ENCODE measurements around the gene FCHO1. TPM values are rescaled to one million over a fixed set of nuclear protein-coding genes. Genes with fewer than 3 reads are reported as not detected.

The FCHO1 gene
- polyA plus RNA-seq, 1 donor (not counting 4 experiments of a cell fraction or from before 2014, with no cell fraction given), result 0.14 TPM

DNA sequence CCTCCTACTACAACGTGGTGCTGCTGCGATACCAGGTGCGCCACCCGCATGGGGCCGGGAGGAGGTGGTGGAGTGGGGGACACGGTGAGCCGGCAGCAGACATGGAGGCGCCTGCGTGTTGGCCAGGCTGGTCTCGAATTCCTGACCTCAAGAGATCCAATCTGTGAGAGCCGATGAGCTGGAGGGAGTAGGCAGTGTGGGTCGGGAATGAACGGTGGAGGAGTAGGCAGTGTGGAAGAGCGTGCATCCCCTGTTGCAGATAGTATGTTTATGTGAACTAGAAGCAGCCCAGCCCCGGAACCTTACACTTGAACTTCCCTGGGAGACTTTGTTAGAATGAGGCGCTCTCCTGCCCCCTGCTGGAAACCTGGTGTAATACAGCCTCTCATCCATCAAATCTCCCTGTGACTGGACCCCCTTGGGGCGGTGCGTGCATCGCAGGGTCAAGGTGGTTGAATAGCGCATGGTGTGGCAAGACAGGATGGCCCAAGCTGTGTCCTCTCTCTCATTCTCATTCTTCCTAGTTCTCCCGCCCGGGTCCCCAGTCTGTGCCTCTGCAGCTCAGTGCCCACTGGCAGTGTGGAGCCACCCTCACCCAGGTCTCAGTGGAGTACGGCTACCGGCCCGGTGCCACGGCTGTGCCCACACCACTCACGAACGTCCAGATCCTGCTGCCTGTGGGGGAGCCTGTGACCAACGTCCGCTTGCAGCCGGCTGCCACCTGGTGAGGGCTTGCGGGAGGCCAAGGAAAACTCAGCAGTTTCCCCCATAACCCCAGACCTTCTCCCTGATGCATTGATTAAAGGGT lies 33.1 kb downstream of the FCHO1 start:
- no peaks in the 10 kb centered on the region for H4K20me1 ChIP-seq (ENCODE audit: control insufficient read depth, extremely low read depth, insufficient read depth, low read length)
- H3K36me3 ChIP-seq (ENCODE audit: control insufficient read depth in 2 of 2, extremely low read depth in 1 of 2, insufficient read depth in 2 of 2, low read length in 2 of 2), result no peaks in the 10 kb centered on the region
- H3K79me2 ChIP-seq (ENCODE audit: control insufficient read depth, insufficient read depth, low read length), result no peaks in the 10 kb centered on the region
- FAIRE-seq, result peak; percentile 75
- H2AFZ ChIP-seq (ENCODE audit: control insufficient read depth, low read length), result peak overlapping the region; percentile 81
- no peaks in the 10 kb centered on the region for H3K27me3 ChIP-seq (ENCODE audit: control insufficient read depth, extremely low read depth, insufficient read depth, low read length)
- no peaks in the 10 kb centered on the region for H3K9me3 ChIP-seq (ENCODE audit: control insufficient read depth, low read depth, low read length)
- H3K4me3 ChIP-seq (ENCODE audit: control insufficient read depth in 2 of 3, extremely low read depth in 1 of 3, insufficient read depth in 2 of 3, low read depth in 1 of 3, low read length in 3 of 3), result peak overlapping the region in 1 of 3 experiments; percentile 36
- no peaks in the 10 kb centered on the region for H3K4me1 ChIP-seq (ENCODE audit: control insufficient read depth, extremely low read depth, insufficient read depth, low read length)
- no peak overlapping the region for H3K27ac ChIP-seq (ENCODE audit: control insufficient read depth, insufficient read depth, low read length)
- H3K9ac ChIP-seq (ENCODE audit: control insufficient read depth, extremely low read depth, insufficient read depth, low read length), result no peak overlapping the region
- H3K9me1 ChIP-seq (ENCODE audit: control insufficient read depth, extremely low read depth, insufficient read depth, low read length), result no peaks in the 10 kb centered on the region
- H3K4me2 ChIP-seq (ENCODE audit: control insufficient read depth, extremely low read depth, insufficient read depth, low read depth, low read length), result peak overlapping the region; percentile 42
- TF ChIP-seq EZH2 (IDR thresholded peaks at IDR 0.05; ENCODE audit: low read length), result no peak
- TF ChIP-seq, protein P1, sequence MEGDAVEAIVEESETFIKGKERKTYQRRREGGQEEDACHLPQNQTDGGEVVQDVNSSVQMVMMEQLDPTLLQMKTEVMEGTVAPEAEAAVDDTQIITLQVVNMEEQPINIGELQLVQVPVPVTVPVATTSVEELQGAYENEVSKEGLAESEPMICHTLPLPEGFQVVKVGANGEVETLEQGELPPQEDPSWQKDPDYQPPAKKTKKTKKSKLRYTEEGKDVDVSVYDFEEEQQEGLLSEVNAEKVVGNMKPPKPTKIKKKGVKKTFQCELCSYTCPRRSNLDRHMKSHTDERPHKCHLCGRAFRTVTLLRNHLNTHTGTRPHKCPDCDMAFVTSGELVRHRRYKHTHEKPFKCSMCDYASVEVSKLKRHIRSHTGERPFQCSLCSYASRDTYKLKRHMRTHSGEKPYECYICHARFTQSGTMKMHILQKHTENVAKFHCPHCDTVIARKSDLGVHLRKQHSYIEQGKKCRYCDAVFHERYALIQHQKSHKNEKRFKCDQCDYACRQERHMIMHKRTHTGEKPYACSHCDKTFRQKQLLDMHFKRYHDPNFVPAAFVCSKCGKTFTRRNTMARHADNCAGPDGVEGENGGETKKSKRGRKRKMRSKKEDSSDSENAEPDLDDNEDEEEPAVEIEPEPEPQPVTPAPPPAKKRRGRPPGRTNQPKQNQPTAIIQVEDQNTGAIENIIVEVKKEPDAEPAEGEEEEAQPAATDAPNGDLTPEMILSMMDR (optimal IDR thresholded peaks at IDR 0.05 in 1 of 3, IDR thresholded peaks at IDR 0.05 in 1 of 3, conservative IDR thresholded peaks at IDR 0.05 in 1 of 3; ENCODE audit: extremely low read depth in 1 of 3, insufficient read depth in 2 of 3, low read length in 3 of 3), result peak; percentile 75 to 83 (median 81)
- no peak for DNase-seq (ENCODE audit: low read depth, low spot score)
- dilution Hi-C loops (cut with MboI; ENCODE audit: extremely low pct_ligation_motif_present, low sequenced_read_pairs), result no loop called here

DNA sequence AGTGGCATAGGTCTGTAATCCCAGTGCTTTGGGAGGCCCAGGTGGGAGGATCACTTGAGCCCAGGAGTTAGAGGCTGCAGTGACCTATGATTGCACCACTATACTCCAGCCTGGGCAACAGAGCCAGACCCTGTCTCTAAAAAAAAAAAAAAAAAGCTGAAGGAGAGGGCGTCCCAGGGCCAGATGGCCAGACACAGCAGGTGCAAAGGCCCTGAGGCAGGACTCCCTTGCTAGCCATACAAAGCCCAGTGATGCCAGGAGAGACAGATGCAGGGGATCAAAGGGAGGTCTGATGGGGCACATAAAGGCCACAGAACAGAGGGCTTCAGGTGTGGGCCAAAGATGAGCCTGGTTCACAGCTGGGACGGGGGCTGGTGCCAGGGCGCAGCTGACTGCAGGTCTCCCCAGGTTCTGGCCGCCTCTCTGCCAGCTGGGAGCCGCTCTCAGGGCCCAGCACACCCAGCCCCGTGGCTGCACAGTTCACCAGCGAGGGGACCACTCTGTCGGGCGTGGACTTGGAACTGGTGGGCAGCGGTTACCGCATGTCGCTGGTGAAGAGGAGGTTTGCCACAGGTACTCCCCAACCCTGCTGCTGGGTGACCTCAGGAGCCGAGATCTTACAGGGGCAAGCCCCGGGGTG lies 36.1 kb downstream of the FCHO1 start:
- DNase-seq (ENCODE audit: low read depth, low spot score), result no peak
- dilution Hi-C loops (cut with MboI; ENCODE audit: extremely low pct_ligation_motif_present, low sequenced_read_pairs), result no loop called here

More for the DNA sequence above, 36.1 kb downstream of the FCHO1 start:
- no peak overlapping the region for H3K9ac ChIP-seq (ENCODE audit: control insufficient read depth, extremely low read depth, insufficient read depth, low read length)
- H3K4me2 ChIP-seq (ENCODE audit: control insufficient read depth, extremely low read depth, insufficient read depth, low read depth, low read length), result no peak overlapping the region
- no peaks in the 10 kb centered on the region for H4K20me1 ChIP-seq (ENCODE audit: control insufficient read depth, extremely low read depth, insufficient read depth, low read length)
- FAIRE-seq, result no peak
- H3K27me3 ChIP-seq (ENCODE audit: control insufficient read depth, extremely low read depth, insufficient read depth, low read length), result no peaks in the 10 kb centered on the region
- H3K4me3 ChIP-seq (ENCODE audit: control insufficient read depth in 2 of 3, extremely low read depth in 1 of 3, insufficient read depth in 2 of 3, low read depth in 1 of 3, low read length in 3 of 3), result no peak overlapping the region
- no peaks in the 10 kb centered on the region for H3K9me1 ChIP-seq (ENCODE audit: control insufficient read depth, extremely low read depth, insufficient read depth, low read length)
- no peaks in the 10 kb centered on the region for H3K9me3 ChIP-seq (ENCODE audit: control insufficient read depth, low read depth, low read length)
- H3K36me3 ChIP-seq (ENCODE audit: control insufficient read depth in 2 of 2, extremely low read depth in 1 of 2, insufficient read depth in 2 of 2, low read length in 2 of 2), result no peaks in the 10 kb centered on the region
- H3K27ac ChIP-seq (ENCODE audit: control insufficient read depth, insufficient read depth, low read length), result no peak overlapping the region
- H3K79me2 ChIP-seq (ENCODE audit: control insufficient read depth, insufficient read depth, low read length), result no peaks in the 10 kb centered on the region
- H2AFZ ChIP-seq (ENCODE audit: control insufficient read depth, low read length), result no peak overlapping the region
- H3K4me1 ChIP-seq (ENCODE audit: control insufficient read depth, extremely low read depth, insufficient read depth, low read length), result peaks cover 7% of the 10 kb centered on the region
- TF ChIP-seq EZH2 (IDR thresholded peaks at IDR 0.05; ENCODE audit: low read length), result no peak
- TF ChIP-seq, protein P1 (optimal IDR thresholded peaks at IDR 0.05 in 1 of 3, IDR thresholded peaks at IDR 0.05 in 1 of 3, conservative IDR thresholded peaks at IDR 0.05 in 1 of 3; ENCODE audit: extremely low read depth in 1 of 3, insufficient read depth in 2 of 3, low read length in 3 of 3), result no peak

Data from keratinocyte (primary cell).